Measurements from ENCODE around the gene ZBTB25.

The ZBTB25 gene

GRCh38 chr14:64416348-64416932 lies 87.2 kb downstream of the ZBTB25 start:
- no peak overlapping the region for H3K27ac ChIP-seq
- no peak for TF ChIP-seq CTCF (conservative IDR thresholded peaks at IDR 0.05)

GRCh38 chr14:64412237-64412636 lies 91.4 kb downstream of the ZBTB25 start:
- H3K27ac ChIP-seq = no peak overlapping the region

GRCh38 chr14:64411001-64411400 lies 92.6 kb downstream of the ZBTB25 start:
- TF ChIP-seq CTCF (conservative IDR thresholded peaks at IDR 0.05) = no peak
- H3K27ac ChIP-seq = no peak overlapping the region

More at GRCh38 chr14:64412237-64412636, 91.4 kb downstream of the ZBTB25 start:
- no peak for TF ChIP-seq CTCF (conservative IDR thresholded peaks at IDR 0.05)

- H3K27ac ChIP-seq = no peak overlapping the region
- TF ChIP-seq CTCF (conservative IDR thresholded peaks at IDR 0.05) = no peak
These were observed 93.4 kb downstream of the ZBTB25 start for GRCh38 chr14:64410084-64410774.

GRCh38 chr14:64409126-64409920 lies 94.3 kb downstream of the ZBTB25 start:
- no peak for TF ChIP-seq CTCF (conservative IDR thresholded peaks at IDR 0.05)

GRCh38 chr14:64407329-64407728 lies 96.3 kb downstream of the ZBTB25 start:
- TF ChIP-seq CTCF (conservative IDR thresholded peaks at IDR 0.05) = no peak
- H3K27ac ChIP-seq = no peak overlapping the region

More at GRCh38 chr14:64409126-64409920, 94.3 kb downstream of the ZBTB25 start:
- no peak overlapping the region for H3K27ac ChIP-seq

GRCh38 chr14:64405295-64405694 lies 98.3 kb downstream of the ZBTB25 start:
- TF ChIP-seq CTCF (conservative IDR thresholded peaks at IDR 0.05) = no peak

More at GRCh38 chr14:64405295-64405694, 98.3 kb downstream of the ZBTB25 start:
- no peak overlapping the region for H3K27ac ChIP-seq
